SK-N-MC (cell line): Measurements from ENCODE around the gene ALOX5.
"Not testable (repeated sequence)": the region's sequence is repeated elsewhere in the genome, so short reads cannot be mapped to it uniquely, and the experiment has no call there.

Experiments used
- EZH2 ChIP-seq: fragments of 200-600 bp; sonication (generic); IDR thresholded peaks from one replicate; pipeline ENCODE4 v1.6.1; 2017; ENCODE audit warnings: antibody characterized with exemption
- FOXP2 ChIP-seq: optimal IDR thresholded peaks from 2 replicates; pipeline ENCODE3; 2011; ENCODE audit warnings: mild to moderate bottlenecking, moderate library complexity; ENCODE audit not compliant: insufficient read depth; ENCODE audit errors: extremely low read length, control extremely low read depth
- POLR2AphosphoS5 ChIP-seq: IDR thresholded peaks from 2 replicates; pipeline ENCODE4 v1.6.1; 2012; ENCODE audit warnings: mild to moderate bottlenecking, low read depth, low read length, borderline replicate concordance

DNA sequence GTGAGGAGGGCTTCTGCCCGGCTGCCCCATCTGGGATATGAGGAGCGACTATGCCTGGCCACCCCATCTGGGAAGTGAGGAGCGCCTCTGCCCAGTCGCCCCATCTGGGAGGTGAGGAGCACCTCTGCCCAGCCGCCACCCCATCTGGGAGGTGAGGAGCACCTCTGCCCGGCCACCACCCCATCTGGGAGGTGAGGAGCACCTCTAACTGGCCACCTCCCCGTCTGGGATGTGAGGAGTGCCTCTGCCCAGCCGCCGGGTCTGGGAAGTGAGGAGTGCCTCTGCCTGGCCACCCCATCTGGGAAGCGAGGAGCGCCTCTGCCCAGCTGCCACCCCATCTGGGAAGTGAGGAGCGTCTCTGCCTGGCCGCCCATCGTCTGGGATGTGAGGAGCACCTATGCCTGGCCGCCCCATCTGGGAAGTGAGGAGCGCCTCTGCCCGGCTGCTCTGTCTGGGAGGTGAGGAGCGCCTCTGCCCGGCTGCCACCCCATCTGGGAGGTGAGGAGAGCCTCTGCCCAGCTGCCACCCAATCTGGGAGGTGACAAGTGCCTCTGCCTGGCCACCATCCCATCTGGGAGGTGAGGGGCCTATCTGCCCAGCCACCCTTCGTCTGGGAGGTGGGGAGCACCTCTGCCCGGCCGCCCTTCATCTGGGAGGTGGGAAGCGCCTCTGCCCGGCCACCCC is 27.2 kb upstream of the ALOX5 start:
- TF ChIP-seq EZH2, POLR2AphosphoS5, FOXP2: not testable (repeated sequence)
